Activated CD8-positive, alpha-beta memory T cell treated with anti-CD3 and anti-CD28 coated beads, Interleukin-2, amount 50 U/mL, for 4 hours (primary cell): ENCODE measurements around the gene CBFA2T2.

Source experiments
- DNase-seq: peaks from one replicate; pipeline ENCODE4 v3.0.0-alpha.2; 2020

The CBFA2T2 gene

GRCh38 chr20:33584976-33585375 lies 95.1 kb downstream of the CBFA2T2 start:
- DNase-seq, result no peak

GRCh38 chr20:33585413-33585812 lies 95.5 kb downstream of the CBFA2T2 start:
- no peak for DNase-seq

GRCh38 chr20:33589059-33589458 lies 99.2 kb downstream of the CBFA2T2 start:
- no peak for DNase-seq

- peak; percentile 50 for DNase-seq
Observed at GRCh38 chr20:33591901-33592300, 102.0 kb downstream of the CBFA2T2 start.

GRCh38 chr20:33594743-33595142 lies 104.8 kb downstream of the CBFA2T2 start:
- DNase-seq, result no peak

GRCh38 chr20:33600414-33600813 lies 110.5 kb downstream of the CBFA2T2 start:
- no peak for DNase-seq

- DNase-seq, result no peak
Observed at GRCh38 chr20:33600981-33601380, 111.1 kb downstream of the CBFA2T2 start.

- no peak for DNase-seq
Observed at GRCh38 chr20:33601861-33602260, 112.0 kb downstream of the CBFA2T2 start.

GRCh38 chr20:33602826-33603590 lies 113.1 kb downstream of the CBFA2T2 start:
- DNase-seq, result no peak

GRCh38 chr20:33604084-33604990 lies 114.4 kb downstream of the CBFA2T2 start:
- DNase-seq, result no peak

- no peak for DNase-seq
Observed at GRCh38 chr20:33604991-33605370, 115.1 kb downstream of the CBFA2T2 start.

- no peak for DNase-seq
Observed at GRCh38 chr20:33606118-33606771, 116.3 kb downstream of the CBFA2T2 start.

GRCh38 chr20:33609504-33609903 lies 119.6 kb downstream of the CBFA2T2 start:
- no peak for DNase-seq

- no peak for DNase-seq
Observed at GRCh38 chr20:33611106-33611505, 121.2 kb downstream of the CBFA2T2 start.

- no peak for DNase-seq
Observed at GRCh38 chr20:33612001-33612400, 122.1 kb downstream of the CBFA2T2 start.

- DNase-seq, result no peak
Observed at GRCh38 chr20:33621717-33622400, 132.0 kb downstream of the CBFA2T2 start.

GRCh38 chr20:33622705-33623365 lies 132.9 kb downstream of the CBFA2T2 start:
- DNase-seq, result no peak

- DNase-seq, result no peak
Observed at GRCh38 chr20:33624399-33624798, 134.5 kb downstream of the CBFA2T2 start.

GRCh38 chr20:33626190-33626589 lies 136.3 kb downstream of the CBFA2T2 start:
- no peak for DNase-seq

- DNase-seq, result no peak
Observed at GRCh38 chr20:33627577-33628216, 137.8 kb downstream of the CBFA2T2 start.

GRCh38 chr20:33629533-33629932 lies 139.6 kb downstream of the CBFA2T2 start:
- DNase-seq, result no peak

- no peak for DNase-seq
Observed at GRCh38 chr20:33629979-33630378, 140.1 kb downstream of the CBFA2T2 start.
